Lung (tissue), 12 donors: Measurements from ENCODE around the gene MAPKBP1. TPM values are rescaled to one million over a fixed set of nuclear protein-coding genes. Genes with fewer than 3 reads are reported as not detected.

Experiments
- ATAC-seq: fragments of 200-7000 bp; cut with Tn5 transposase; one replicate; pipeline ENCODE4 v1.9.1; 2020; ENCODE audit warnings: moderate number of reproducible peaks; ENCODE audit not compliant: insufficient read depth, low FRiP score
- DNase-seq, 3 donors: peaks; one replicate each; pipeline ENCODE4 v3.0.0-alpha.2; 2013 to 2017
- H3K27ac ChIP-seq, 2 donors: one replicate each; pipeline ENCODE4 v1.5.1; 2013; ENCODE audit warnings: mild to moderate bottlenecking in 2 of 2, moderate library complexity in 2 of 2, control low read depth in 1 of 2, inconsistent platforms in 1 of 2, low read depth in 1 of 2, low read length in 1 of 2
- H3K27me3 ChIP-seq, 3 donors: one replicate each; pipeline ENCODE4 v1.5.1; 2013; ENCODE audit warnings: low read length in 2 of 3; ENCODE audit not compliant: control insufficient read depth in 3 of 3, insufficient read depth in 3 of 3
- H3K36me3 ChIP-seq, 4 donors: one replicate each; pipeline ENCODE4 v1.5.1; 2013; ENCODE audit warnings: low read length in 4 of 4, mild to moderate bottlenecking in 1 of 4, moderate library complexity in 1 of 4; ENCODE audit not compliant: control insufficient read depth in 4 of 4, insufficient read depth in 4 of 4
- H3K4me1 ChIP-seq, 5 donors: one replicate each; pipeline ENCODE4 v1.5.1; 2013; ENCODE audit warnings: low read length in 5 of 5, mild to moderate bottlenecking in 2 of 5, moderate library complexity in 1 of 5; ENCODE audit not compliant: control insufficient read depth in 5 of 5, insufficient read depth in 5 of 5
- H3K4me3 ChIP-seq: one replicate; pipeline ENCODE4 v1.5.1; 2013; ENCODE audit warnings: mild to moderate bottlenecking, control low read depth, moderate library complexity
- H3K9ac ChIP-seq, 2 donors: one replicate each; pipeline ENCODE4 v1.5.1; 2013; ENCODE audit warnings: low read length in 2 of 2, control low read depth in 1 of 2; ENCODE audit not compliant: insufficient read depth in 1 of 2
- H3K9me3 ChIP-seq, 4 donors: one replicate each; pipeline ENCODE4 v1.5.1; 2013; ENCODE audit warnings: low read length in 3 of 4, mild to moderate bottlenecking in 1 of 4, moderate library complexity in 1 of 4; ENCODE audit not compliant: control insufficient read depth in 4 of 4, insufficient read depth in 3 of 4
- WGBS, 2 donors: extraction: QIAGEN DNeasy Blood & Tissue Kit; methylation state at CpG; one replicate each; pipeline ENCODE4 v1.1.7; 2013; 5-methylcytosine and 5-hydroxymethylcytosine counted together
- polyA plus RNA-seq, 2 donors: library from polyadenylated mRNA; stranded (reverse); fragments of 200-250 nt; gene quantifications; one replicate each; pipeline ENCODE4 v1.2.1, GENCODE V29; 2013
- total RNA-seq, 2 donors: library from RNA; depleted of rRNA in 1 of 2; stranded (reverse); fragments of >200 nt in 1 of 2; gene quantifications; one replicate each; pipeline ENCODE4 v1.2.1, GENCODE V29; 2014 to 2021
- TF ChIP-seq, protein P1 (sequence below): IDR thresholded peaks from 2 replicates; pipeline ENCODE4 v1.5.1; 2012; ENCODE audit warnings: mild to moderate bottlenecking; ENCODE audit errors: control extremely low read depth, extremely low read depth
- donor health status: control.
- donor health status: control.
- donor health status: Bipolar disorder and iron deficiency.
- donor health status: healthy.
- donor health status: DM: yes; HTN: yes; CAD: no.

MAPKBP1 gene
- total and polyA plus RNA-seq, 4 donors = 7.2 to 25.7 (median 16.4) TPM

DNA sequence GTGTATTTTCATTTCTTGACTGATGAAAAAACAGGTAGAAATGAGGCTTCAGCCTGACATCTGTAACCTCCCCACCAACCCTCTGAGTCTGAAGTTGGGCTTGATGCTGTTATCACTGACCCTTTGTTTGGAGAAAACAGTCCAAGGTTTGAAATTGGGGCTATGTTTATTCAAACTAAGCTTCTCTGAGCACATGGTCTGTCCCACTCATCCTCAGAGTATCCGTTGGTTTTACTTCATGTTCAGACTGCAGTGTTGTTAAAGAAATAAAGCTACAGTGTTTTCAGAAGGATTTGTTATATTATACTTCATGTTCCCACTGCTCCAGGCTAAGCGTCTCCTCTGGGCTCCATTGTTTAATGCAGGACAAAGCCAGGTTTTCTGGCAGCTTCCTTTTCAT lies 6.0 kb downstream of the MAPKBP1 start:
- ATAC-seq = no peak
- peak overlapping the region in 1 of 2 donors; percentile 22 for H3K27ac ChIP-seq
- no peaks in the 10 kb centered on the region for H3K9me3 ChIP-seq
- no peaks in the 10 kb centered on the region for H3K27me3 ChIP-seq
- no peak overlapping the region for H3K9ac ChIP-seq
- H3K4me1 ChIP-seq = peaks cover 7 to 28% (median 23%) of the 10 kb centered on the region in 5 donors
- no peak overlapping the region for H3K4me3 ChIP-seq
- no peak for DNase-seq
- 48 to 59% methylated on average over 2 of the region's 2 CpGs for WGBS, 2 donors
- TF ChIP-seq, protein P1, sequence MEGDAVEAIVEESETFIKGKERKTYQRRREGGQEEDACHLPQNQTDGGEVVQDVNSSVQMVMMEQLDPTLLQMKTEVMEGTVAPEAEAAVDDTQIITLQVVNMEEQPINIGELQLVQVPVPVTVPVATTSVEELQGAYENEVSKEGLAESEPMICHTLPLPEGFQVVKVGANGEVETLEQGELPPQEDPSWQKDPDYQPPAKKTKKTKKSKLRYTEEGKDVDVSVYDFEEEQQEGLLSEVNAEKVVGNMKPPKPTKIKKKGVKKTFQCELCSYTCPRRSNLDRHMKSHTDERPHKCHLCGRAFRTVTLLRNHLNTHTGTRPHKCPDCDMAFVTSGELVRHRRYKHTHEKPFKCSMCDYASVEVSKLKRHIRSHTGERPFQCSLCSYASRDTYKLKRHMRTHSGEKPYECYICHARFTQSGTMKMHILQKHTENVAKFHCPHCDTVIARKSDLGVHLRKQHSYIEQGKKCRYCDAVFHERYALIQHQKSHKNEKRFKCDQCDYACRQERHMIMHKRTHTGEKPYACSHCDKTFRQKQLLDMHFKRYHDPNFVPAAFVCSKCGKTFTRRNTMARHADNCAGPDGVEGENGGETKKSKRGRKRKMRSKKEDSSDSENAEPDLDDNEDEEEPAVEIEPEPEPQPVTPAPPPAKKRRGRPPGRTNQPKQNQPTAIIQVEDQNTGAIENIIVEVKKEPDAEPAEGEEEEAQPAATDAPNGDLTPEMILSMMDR = no peak
- H3K36me3 ChIP-seq = peaks cover 0 to 3% (median 0%) of the 10 kb centered on the region in 4 donors

DNA sequence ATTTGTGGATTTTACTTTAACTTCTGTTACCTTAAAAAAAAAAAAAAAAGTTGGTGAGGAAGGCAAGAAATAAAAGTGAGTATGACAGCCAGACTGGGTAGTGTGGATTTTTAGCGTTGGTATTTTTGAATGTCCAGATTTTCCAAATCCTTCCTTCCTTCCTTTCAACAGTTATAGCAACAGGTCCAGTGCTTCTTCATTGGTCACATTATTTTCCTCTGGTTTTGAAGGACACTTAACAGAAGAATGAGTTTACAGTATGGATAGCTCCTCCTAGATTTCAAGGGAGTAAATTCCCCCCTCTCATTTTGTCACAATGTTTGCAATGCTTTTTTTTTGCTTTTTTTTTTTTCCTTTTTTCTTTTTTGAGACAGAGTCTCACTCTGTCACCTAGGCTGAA lies 6.4 kb downstream of the MAPKBP1 start:
- H3K4me1 ChIP-seq = peaks cover 6 to 24% (median 19%) of the 10 kb centered on the region in 5 donors
- no peaks in the 10 kb centered on the region for H3K9me3 ChIP-seq
- 10 to 30% methylated on average over 1 of the region's 1 CpG for WGBS, 2 donors
- TF ChIP-seq, protein P1 = no peak
- DNase-seq = no peak
- peaks cover 0 to 3% (median 0%) of the 10 kb centered on the region in 4 donors for H3K36me3 ChIP-seq
- H3K9ac ChIP-seq = no peak overlapping the region
- no peak overlapping the region for H3K27ac ChIP-seq
- H3K27me3 ChIP-seq = no peaks in the 10 kb centered on the region
- no peak overlapping the region for H3K4me3 ChIP-seq
- no peak for ATAC-seq

DNA sequence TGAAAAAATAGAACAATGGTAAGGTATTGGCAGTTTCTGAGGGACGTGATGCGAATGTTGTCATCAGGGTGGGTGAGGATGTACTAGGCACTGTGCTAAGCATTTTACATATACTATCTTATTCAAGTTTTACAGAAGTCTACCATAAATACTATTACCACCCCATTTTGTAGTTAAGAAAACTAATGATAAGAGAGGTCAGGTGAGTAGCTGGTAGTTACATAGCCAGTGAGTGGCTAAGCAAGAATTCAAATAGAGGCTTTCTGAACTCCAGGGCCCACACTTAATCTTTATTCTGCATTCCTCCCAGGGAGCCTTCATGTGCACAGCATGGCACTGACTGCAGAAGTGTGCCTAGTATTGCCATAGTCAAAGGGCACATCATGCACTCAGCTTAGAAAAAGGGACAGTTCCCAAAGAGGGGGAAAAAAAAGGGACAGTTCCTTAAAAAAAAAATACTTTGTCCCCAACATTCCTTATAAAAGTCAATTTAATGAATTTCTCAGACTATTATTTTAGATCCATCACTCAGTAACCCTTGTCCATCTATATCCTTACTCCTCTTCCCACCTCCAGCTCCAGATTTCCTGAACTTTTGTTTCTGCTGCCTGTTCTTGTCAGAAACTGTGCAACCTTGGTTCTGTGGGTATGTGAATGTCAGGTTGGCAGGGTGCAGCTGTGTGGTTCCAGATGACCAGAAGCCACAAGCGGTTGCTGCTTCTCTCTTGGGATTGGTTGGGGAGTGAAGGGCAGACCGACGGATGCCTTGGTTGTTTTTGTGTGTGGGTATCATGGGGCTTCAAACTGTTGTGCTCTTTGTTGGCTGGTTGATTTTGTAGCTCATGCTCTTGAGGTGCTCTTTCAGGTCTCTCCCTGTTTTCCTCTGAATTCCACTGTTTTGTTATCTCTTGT lies 8.3 kb downstream of the MAPKBP1 start:
- Histone ChIP-seq H3K9me3 (no peaks in the 10 kb centered on the region), H3K27me3 (no peaks in the 10 kb centered on the region), H3K27ac (no peak overlapping the region), H3K4me3 (no peak overlapping the region), H3K4me1 (peaks cover 6 to 16% (median 13%) of the 10 kb centered on the region in 5 donors), H3K36me3 (peaks cover 0 to 3% (median 0%) of the 10 kb centered on the region in 4 donors), H3K9ac (no peak overlapping the region)
- TF ChIP-seq, protein P1 = no peak
- ATAC-seq = no peak
- DNase-seq = no peak
- 85 to 91% methylated on average over 5 of the region's 5 CpGs for WGBS, 2 donors
